CD4-positive, alpha-beta T cell treated with Interferon alpha-2 for 1 hour (primary cell): ENCODE results near the gene TMC8.
"Not testable (repeated sequence)": the region's sequence is repeated elsewhere in the genome, so short reads cannot be mapped to it uniquely, and the experiment has no call there.

Experiments used
- DNase-seq, 2 donors: peaks; one replicate each; pipeline ENCODE4 v3.0.0-alpha.2; 2020 to 2022

TMC8 gene

GRCh38 chr17:78138204-78139060 is 7.9 kb downstream of the TMC8 start:
- no peak for DNase-seq

- DNase-seq = not testable (repeated sequence)
Measured at GRCh38 chr17:78139861-78140168, 9.2 kb downstream of the TMC8 start.

GRCh38 chr17:78140169-78141051 is 9.8 kb downstream of the TMC8 start:
- DNase-seq = peak; percentile 97

GRCh38 chr17:78141437-78142118 is 11.0 kb downstream of the TMC8 start:
- no peak for DNase-seq

- DNase-seq = no peak
Measured at GRCh38 chr17:78142119-78142861, 11.7 kb downstream of the TMC8 start.

GRCh38 chr17:78143214-78144146 is 12.9 kb downstream of the TMC8 start:
- no peak for DNase-seq

GRCh38 chr17:78144147-78144719 is 13.7 kb downstream of the TMC8 start:
- DNase-seq = peak; percentile 28 to 68

GRCh38 chr17:78144736-78145641 is 14.4 kb downstream of the TMC8 start:
- DNase-seq = no peak

- DNase-seq = no peak
Measured at GRCh38 chr17:78146471-78146869, 15.9 kb downstream of the TMC8 start.

GRCh38 chr17:78146881-78147280 is 16.3 kb downstream of the TMC8 start:
- DNase-seq = no peak

GRCh38 chr17:78147315-78147998 is 16.9 kb downstream of the TMC8 start:
- peak in 1 of 2 donors; percentile 72 for DNase-seq

- DNase-seq = no peak
Measured at GRCh38 chr17:78148286-78149016, 17.9 kb downstream of the TMC8 start.

- no peak for DNase-seq
Measured at GRCh38 chr17:78151514-78152008, 21.0 kb downstream of the TMC8 start.

GRCh38 chr17:78154903-78155811 is 24.6 kb downstream of the TMC8 start:
- peak in 1 of 2 donors; percentile 74 for DNase-seq

- no peak for DNase-seq
Measured at GRCh38 chr17:78159575-78160158, 29.1 kb downstream of the TMC8 start.

GRCh38 chr17:78163881-78164747 is 33.5 kb downstream of the TMC8 start:
- DNase-seq = no peak
